Embryonic facial prominence (tissue), 1 donor: ENCODE data around the gene COL11A2.
"Not testable (repeated sequence)": the region's sequence is repeated elsewhere in the genome, so short reads cannot be mapped to it uniquely, and the experiment has no call there.

Experiments
- DNase-seq: peaks from one replicate; pipeline ENCODE4 v3.0.0-alpha.2; 2016; ENCODE audit errors: extremely low spot score

The COL11A2 gene

DNA sequence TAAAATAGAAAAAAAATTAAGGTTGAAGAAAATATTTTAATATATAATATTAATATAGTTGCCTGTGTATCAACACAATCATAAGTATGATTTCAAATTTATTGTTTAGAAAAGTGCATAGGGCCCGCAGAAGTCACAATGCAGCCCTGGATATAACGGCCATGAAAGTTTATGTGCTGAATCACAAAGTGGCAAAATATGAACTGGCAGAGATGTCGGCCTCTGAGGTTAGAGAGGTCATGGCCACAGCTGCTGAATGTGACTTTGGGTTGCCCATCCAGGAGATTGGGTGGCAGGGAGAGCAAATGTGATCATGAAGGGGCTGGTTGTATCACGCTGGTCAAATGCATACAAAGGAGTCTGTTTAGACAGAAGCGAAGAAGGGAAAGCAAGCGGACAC, 35.7 kb downstream of the COL11A2 start:
- DNase-seq: no peak

DNA sequence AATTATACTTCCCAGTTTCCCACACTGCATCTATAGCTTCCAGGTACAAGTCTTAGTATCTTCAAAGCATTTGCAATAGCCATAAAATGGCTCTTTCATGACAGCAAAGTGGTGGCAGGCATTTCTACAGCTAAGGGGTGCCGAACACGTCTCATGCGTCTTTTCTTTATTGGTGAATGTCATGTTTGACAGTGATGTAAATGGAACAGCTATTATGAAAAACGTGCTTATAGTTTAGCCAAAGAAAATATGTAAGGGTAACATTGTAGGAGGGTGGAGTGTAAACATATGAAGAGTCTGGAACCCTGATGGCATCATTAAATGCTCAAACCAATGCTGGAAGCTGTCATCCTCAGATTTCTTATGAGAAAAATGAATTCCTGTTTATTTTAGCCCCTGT, 37.9 kb downstream of the COL11A2 start:
- no peak for DNase-seq

DNA sequence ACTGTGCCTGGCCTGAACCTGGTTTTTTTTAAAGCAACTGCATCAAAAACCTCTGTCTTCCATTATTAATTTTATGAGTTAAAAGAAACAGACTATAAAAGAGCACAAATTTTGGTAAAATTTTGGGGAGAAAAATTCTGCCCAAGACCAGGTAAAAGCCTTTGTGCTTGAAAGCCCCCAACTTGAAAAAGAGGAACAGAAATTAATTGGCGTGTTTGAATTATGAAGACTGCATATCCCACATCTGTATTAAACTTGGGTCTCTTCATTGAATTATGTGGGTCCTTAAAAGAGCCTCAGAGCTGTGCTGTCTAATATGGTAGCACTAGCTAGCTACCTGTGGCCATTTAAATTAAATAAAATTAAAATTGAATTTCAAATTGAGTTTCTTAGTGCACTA, 41.2 kb downstream of the COL11A2 start:
- DNase-seq: no peak

DNA sequence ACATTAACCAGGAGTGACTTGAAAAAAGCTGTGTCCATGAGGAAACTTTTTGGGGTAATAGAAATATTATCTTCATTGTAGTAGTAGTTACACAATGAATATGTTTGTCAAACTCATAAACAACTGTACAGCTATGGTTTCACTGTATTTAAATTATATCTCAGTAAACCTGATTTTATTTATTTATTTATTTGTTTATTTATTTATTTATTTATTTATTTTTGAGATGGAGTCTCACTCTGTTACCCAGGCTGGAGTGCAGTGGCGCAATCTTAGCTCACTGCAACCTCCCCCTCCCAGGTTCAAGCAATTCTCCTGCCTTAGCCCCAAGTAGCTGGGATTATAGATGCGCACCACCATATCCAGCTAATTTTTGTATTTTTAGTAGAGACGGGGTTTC, 41.7 kb downstream of the COL11A2 start:
- not testable (repeated sequence) for DNase-seq

DNA sequence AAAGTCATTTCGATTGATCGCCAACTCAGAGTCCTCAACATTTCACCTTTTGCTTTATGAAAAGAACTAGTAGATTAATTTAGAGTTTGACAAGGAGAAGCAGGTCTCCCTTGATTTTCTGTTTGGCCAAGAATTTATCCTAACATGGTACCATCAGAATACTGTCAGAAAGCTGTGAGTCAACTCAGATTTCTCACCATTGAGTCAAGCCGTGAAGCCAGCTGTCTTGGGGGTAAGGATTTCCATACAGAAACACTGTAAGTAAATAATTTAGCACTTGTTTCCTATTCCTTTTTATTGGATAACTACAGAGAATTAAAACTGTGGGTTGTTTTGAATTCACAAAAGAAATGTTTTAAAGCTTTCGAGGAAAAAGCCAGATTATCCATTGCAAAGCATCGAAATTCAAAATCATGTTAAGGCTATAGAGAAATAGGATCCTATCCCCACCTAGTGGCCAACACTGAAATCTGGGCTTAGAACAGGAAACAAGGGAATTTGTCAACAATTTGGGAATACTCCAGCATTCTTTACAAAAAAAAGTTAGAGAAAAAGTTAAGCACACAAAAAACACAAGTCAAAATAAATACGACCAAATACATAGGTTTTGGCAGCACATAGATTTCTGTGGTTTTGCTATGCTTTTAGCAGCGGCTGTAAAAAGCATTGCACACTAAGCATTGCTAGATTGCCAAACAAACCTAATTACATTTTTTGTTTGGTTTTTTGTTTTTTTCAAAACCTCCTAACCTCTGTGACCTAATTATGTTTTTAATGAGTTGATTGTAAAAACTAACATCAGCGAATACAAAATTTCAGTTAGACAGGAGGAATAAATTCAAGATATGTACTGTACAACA, 44.2 kb downstream of the COL11A2 start:
- peak; percentile 26 for DNase-seq

DNA sequence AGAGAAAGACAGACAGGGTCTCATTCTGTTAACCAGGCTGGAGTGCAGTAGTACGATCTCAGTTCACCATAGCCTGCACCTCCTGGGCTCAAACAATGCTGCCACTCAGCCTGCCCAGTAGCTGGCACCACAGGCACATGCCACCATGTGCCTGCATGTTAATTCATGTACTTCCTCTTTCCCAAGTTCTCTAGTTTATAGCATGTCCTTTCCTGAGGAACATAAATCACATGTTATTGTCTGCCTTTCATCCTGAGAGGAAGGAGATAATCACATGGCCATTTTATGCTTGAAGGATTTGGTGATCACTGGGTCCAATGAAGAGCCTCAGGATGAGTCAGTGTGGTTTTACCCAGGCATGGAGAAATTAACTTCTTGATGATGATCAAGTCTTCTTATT, 47.9 kb downstream of the COL11A2 start:
- DNase-seq: no peak

DNA sequence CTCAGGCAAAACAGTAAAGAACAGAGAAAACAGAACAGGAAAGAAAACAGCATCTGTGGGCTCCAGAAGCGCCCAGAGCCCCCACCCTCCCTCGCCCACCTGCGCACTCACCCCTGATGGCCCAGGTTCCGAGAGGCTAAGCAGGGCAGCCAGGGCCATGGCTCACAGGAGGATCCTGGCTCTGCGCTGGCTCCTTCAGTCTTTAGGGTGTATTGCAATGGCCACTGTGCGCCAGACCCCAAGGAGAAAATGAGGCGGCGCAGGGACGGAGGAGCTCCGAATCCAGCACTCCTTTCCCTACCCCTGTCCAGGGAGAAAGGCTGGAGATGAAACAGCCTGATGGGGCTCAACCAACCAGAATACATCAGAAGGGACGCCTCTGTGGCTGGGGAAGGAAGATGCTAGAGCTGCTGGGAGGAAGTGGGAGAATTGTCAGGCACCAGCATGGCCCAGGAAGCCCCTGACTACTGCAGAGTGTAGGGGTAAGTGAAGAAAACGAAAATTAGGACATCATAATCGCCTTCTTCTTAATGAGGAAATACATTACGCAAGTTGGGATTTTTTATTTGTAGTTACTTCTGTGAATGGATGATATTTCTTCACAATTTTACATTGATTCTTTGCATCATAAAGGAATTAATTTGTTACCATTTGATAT, 49.0 kb downstream of the COL11A2 start:
- DNase-seq: no peak

DNA sequence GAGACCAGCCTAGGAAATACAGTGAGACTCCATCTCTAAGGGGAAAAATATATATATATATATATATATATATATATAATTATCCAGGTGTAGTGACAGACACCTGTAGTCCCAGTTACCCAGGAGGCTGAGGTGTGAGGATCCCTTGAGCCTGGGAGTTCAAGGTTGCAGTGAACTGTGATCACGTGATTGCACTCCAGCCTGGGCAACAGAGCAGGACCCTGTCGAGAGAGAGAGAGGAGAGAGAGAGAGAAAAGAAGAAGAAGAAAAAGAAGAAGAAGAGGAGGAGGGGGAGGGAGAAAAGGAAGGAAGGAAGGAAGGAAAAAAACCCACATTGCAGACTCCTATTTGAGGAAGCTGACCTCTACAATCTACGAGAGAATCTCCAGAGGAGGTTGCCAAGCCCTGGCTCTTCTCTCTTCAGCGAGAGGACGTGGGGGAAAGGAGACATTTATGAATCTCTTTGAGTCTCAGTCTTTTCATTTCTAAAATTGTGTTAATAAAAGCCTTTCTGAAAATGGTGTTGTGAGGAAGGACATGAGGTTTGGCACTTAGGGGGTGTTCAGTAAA, 49.7 kb downstream of the COL11A2 start:
- no peak for DNase-seq

DNA sequence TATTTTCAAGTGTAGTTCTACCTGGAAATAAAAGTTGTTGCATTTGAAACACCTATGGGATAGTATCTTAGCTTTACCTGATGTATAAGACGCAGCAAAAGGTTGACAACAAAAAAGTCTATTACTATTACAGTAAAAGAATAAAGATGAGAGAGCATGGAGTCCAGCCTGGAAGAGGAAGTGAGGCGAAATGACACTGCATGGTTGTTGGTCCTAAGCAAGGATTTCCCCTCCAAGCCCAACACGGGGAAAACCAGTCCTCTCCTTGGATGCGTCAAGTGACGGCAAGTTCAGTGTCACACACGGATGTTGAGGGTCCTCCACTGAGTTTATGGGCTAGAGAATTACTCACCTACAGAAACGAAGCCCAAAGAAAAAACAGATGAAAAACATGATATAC, 51.7 kb downstream of the COL11A2 start:
- no peak for DNase-seq

DNA sequence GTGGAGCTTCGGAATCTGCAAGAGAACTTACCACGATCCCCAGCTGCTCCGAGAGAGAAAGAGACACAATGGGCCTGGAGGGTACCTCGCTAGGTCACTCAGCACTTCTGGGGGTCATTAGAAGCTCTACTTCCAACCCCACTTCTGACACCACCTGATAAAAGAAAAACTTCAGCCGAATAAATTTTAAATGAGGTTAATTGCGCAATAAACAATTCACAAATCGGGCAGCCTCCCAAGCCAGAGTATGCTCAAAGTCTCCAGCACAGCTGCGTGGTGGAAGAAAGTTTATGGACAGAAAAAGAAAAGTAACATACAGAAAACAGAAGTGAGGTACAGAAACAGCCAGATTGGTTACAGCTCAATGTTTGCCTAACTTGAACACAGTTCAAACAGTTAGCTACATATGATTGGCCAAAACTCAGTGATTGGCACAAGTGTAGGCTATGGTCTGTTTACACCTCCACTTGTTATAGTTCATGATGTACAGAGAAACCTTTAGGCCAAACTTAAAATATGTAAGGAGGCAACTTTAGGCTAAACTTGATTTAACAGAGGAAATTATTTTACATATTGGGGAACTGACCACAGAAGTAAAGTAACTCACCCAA, 52.6 kb downstream of the COL11A2 start:
- no peak for DNase-seq

DNA sequence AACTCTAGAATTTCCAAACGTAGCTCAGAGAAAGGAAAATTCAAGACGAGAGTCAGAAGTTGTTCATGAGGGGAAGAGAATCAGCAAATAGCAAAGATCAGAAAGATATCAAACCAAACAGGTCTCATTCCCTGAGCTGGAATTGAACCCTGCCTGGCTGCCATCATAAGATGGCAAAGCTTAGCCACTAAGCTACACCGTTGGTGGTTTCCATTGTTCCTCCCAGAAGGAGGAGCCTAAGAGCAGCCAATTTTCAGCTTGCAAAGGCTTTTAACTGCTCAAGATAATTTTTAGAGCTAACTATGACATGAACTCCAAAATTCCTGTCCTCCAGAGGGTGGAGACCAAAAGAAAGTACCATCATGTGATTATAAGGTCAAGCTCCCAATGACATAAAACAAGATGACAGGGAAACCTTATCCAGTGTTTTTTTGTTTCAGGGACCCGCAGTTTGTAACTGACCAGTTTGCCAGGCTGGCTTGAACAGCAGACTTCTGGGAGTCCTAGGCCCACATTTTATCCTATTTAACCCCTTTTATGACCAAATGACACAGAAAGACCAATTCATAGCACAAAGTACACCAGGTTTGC, 55.9 kb downstream of the COL11A2 start:
- DNase-seq: no peak

DNA sequence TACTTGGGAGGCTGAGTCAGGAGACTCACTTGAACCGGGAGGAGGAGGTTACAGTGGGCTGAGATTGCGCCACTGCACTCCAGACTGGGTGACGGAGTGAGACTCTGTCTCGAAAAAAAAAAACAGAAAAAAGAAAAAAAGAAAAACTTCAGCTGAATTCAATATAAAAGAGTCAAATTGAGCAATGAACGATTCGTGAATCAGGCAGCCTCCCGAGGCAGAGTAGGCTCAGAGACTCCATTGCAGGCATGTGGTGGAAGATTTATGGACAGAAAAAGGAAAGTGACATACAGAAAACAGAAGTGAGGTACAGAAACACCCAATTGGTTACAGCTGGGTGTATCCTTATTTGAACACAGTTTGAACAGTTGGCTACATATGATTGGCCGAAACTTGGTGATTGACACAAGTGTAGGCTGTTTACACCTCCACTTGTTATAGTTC, 60.2 kb downstream of the COL11A2 start:
- DNase-seq: no peak

DNA sequence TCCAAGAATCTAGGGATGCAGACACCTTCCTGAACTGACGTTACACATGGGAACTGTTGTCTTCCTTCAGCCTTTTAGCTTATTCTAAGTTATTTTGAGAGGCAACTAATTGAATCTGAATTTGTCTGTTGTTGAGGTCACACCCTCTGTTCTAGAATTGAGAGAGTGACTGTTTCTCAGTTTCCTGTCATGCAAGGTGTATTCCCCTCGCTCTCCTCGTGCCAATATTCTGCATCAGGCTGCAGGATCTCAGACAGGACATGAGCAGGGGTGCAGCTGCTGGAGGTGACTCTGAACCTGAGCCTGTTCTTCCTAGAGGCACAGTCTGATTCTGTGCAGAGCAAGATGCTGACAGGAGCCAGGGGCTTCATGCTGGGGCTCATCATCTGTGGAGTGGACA, 63.9 kb downstream of the COL11A2 start:
- DNase-seq: no peak

DNA sequence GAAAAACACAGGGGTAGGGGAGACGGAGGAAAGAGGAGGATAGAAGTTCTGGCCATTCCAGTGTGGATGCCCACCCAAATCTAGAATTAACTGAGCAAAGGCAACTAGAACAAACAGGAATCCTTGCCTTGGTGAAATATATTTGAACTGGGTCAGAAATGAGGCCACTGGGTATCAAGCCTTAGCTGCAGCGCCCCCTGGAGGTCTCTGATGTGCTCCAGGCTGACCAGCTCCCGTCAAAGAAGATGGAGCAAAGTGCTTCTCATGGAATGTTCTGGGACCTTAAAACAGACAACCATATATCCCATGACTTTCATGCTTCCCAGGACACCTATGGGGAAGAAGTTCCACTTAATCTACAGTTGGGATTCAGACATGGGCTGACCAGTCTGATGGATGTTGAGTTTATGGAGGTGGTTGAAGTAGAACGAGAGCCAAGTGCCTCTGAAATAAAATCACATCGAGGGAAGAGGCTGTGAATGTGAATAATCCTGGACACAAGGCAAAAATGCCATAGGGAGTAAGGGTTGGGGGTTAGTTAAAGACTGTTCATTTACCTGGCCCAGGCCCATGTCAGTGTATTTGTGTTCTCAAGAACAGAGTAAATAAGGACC, 66.1 kb downstream of the COL11A2 start:
- no peak for DNase-seq

DNA sequence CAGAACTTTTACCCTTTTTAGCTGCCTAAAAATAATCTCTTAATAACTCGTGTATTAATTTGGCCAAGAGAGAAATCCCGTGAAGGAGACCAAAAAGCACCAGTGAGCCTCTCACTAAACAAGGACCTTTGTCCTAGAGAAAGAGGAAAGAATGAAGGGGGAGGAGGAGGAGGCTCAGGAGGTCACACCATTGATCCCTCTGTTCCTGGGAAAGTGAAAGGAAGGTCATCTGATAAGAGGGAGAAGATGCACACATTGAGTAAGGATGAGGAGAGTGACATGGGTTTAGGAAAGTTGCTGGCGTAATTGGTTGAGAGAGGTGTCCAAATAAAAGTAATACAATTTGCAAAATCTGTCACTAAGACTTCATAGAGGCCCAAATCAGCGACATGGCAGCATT, 67.3 kb downstream of the COL11A2 start:
- DNase-seq: no peak

DNA sequence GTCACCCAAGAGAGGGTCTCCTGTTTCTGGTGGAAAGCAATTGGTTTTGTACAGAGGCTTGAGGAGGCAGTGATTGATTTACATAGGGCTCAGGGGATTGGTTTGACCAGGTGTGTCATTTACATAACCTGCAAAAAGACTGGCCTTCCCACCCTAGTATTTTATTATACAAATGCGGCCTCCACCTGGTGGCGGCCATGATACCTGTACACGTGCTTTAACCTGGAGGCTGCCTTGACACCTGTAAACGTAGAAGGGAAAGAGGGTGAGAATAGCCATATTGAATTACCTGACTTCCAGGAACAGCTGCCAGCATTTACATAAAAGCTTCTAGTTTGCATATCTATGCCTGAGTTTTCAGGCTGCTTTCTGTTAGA, 67.8 kb downstream of the COL11A2 start:
- DNase-seq: no peak

DNA sequence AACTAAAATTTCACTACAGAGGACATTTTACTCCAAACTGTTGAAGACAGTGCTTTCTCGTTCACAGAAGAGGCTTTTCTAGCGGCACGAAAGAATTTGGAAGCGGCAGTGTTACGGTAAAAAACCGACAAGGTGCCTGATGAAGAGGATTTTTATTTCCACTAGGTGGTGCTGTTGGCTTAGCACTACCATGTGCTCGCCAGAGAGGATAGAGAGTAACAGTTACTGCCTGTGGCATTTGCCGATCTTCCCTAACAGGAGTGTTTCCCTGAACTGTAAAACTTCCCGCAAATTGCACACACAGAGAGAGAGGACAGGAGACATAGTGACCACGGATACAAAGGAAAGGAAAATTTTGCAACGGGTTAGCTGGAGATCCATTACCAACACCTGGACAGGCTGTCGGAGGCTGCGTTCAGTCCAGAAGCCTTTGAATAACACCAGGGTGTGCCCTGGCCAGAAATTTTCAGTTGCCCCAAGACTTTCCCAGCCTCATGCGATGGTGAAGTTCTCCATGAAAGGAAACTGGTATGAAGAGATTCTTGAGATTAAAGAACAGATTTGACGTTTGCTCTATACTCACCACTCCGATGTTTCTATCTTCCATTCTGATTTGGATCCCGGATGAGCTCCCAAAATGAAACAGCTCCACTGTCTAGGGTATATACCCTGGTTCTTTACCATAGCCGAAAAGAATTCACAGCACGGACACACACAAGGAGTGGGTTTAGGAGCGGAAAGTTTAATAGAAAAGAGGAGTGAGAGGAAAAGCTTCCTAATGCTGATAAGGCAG, 68.3 kb downstream of the COL11A2 start:
- DNase-seq: no peak

DNA sequence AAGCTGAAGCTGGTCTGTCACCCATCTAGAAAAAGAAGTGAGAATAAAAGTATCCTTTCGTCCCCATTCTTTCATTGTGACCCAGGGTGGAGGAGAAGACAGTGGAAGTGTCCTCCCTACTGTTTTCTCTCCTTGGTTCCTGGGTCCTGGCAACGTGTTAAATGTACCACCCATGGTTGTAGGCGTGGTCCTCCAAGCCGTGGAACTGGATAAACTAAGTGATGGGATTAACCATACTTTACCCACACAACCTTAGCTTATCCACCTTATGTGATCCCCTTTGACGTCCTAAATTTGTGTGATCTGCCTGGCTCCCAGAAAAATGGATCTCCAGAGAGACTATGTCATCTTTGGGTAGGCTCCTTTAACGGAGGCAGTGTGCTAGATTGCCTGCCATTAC, 69.1 kb downstream of the COL11A2 start:
- DNase-seq: no peak

DNA sequence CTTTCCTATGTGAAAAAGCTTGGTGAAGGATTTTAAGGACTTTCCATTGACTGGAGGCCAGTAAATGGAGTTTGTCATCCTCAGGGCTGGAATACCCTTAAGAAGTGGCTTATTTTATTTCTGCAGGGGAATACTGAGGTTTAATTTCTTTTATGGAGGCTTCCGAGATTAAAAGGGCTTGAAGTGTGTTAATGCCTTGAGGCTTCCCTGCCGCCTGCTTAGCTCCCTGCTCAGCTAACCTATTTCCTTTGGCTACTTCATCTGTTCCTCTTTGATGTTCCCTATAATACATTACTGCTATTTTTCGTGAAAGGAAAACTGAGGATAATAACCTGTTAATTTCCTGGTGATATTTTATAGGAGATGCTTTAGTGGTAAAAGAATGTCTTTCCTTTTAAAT, 72.3 kb downstream of the COL11A2 start:
- no peak for DNase-seq

DNA sequence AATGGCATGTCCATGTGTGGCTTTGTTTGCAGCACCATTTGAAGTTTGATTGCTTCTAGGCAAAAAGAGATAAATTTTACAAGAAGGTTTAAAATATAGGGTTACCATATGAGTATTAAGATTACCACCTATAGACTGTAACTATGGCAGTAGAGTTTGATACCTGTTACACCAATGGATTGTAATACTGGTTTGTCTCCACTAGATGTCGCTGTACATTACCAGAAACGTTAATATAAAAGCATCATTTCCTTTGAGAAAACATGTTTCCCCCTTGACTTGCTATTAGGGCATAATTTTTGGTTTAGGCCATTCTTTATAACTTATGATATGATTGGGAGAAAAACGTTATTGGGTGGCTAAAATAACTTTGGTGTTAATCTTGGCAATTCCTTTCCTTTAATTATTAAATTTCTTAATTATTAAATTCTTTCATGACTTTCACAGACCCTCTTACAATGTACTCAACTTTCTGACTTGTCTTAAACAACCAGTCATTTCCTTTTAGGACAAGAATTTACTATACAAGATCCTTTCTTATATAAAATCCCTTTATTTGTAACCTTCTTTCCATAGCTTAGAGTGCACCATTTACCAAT, 73.6 kb downstream of the COL11A2 start:
- no peak for DNase-seq
